ENCODE measurements around the gene SLAMF6. TPM values are rescaled to one million over a fixed set of nuclear protein-coding genes. Genes with fewer than 3 reads are reported as not detected.

The SLAMF6 gene
- total and polyA plus RNA-seq, 4 donors, result 0.76 to 1.2 (median 0.92) TPM

DNA sequence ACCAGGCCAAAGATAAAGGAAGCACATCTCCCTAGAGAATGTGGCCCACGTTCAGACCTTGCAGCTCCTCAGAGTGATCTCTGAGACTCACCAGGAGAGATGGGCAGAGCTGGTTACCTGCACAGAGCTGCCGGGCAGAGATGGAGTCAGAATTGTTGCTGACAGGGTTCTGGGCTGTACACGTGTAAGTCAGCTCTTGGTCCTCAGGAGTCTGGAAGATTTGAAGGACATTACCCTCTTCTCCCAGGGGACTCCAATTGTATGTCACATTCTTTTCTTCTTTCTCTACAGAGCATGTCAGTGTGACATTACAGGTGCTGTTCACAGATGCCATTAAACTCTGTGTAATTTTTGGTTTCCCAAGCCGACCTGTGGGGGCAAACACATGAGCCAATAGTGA lies 30.7 kb upstream of the SLAMF6 start:
- H3K4me3 ChIP-seq (ENCODE audit: low read depth in 1 of 3, low read length in 3 of 3), result no peak overlapping the region
- no peaks in the 10 kb centered on the region for H3K27me3 ChIP-seq (ENCODE audit: control insufficient read depth in 4 of 4, insufficient read depth in 4 of 4, low read length in 3 of 4)
- no peak overlapping the region for H3K27ac ChIP-seq (ENCODE audit: low read depth in 1 of 2, low read length in 2 of 2)
- H3K9ac ChIP-seq (ENCODE audit: low read depth in 1 of 2, low read length in 2 of 2), result no peak overlapping the region
- TF ChIP-seq, protein P1, sequence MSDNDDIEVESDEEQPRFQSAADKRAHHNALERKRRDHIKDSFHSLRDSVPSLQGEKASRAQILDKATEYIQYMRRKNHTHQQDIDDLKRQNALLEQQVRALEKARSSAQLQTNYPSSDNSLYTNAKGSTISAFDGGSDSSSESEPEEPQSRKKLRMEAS (IDR thresholded peaks at IDR 0.05), result no peak
- TF ChIP-seq, protein P2, sequence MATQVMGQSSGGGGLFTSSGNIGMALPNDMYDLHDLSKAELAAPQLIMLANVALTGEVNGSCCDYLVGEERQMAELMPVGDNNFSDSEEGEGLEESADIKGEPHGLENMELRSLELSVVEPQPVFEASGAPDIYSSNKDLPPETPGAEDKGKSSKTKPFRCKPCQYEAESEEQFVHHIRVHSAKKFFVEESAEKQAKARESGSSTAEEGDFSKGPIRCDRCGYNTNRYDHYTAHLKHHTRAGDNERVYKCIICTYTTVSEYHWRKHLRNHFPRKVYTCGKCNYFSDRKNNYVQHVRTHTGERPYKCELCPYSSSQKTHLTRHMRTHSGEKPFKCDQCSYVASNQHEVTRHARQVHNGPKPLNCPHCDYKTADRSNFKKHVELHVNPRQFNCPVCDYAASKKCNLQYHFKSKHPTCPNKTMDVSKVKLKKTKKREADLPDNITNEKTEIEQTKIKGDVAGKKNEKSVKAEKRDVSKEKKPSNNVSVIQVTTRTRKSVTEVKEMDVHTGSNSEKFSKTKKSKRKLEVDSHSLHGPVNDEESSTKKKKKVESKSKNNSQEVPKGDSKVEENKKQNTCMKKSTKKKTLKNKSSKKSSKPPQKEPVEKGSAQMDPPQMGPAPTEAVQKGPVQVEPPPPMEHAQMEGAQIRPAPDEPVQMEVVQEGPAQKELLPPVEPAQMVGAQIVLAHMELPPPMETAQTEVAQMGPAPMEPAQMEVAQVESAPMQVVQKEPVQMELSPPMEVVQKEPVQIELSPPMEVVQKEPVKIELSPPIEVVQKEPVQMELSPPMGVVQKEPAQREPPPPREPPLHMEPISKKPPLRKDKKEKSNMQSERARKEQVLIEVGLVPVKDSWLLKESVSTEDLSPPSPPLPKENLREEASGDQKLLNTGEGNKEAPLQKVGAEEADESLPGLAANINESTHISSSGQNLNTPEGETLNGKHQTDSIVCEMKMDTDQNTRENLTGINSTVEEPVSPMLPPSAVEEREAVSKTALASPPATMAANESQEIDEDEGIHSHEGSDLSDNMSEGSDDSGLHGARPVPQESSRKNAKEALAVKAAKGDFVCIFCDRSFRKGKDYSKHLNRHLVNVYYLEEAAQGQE (IDR thresholded peaks at IDR 0.05), result no peak
- TF ChIP-seq NR2F2 (IDR thresholded peaks at IDR 0.05), result no peak
- TF ChIP-seq, protein P3, sequence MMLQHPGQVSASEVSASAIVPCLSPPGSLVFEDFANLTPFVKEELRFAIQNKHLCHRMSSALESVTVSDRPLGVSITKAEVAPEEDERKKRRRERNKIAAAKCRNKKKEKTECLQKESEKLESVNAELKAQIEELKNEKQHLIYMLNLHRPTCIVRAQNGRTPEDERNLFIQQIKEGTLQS (IDR thresholded peaks at IDR 0.05), result no peak
- TF ChIP-seq TAF1 (conservative IDR thresholded peaks at IDR 0.05), result no peak
- TF ChIP-seq HNF4G (IDR thresholded peaks at IDR 0.05), result no peak
- TF ChIP-seq EGR1 (IDR thresholded peaks at IDR 0.05; ENCODE audit: low read depth in 2 of 2), result no peak
- TF ChIP-seq FOXA2 (IDR thresholded peaks at IDR 0.05), result no peak
- TF ChIP-seq, protein P4, sequence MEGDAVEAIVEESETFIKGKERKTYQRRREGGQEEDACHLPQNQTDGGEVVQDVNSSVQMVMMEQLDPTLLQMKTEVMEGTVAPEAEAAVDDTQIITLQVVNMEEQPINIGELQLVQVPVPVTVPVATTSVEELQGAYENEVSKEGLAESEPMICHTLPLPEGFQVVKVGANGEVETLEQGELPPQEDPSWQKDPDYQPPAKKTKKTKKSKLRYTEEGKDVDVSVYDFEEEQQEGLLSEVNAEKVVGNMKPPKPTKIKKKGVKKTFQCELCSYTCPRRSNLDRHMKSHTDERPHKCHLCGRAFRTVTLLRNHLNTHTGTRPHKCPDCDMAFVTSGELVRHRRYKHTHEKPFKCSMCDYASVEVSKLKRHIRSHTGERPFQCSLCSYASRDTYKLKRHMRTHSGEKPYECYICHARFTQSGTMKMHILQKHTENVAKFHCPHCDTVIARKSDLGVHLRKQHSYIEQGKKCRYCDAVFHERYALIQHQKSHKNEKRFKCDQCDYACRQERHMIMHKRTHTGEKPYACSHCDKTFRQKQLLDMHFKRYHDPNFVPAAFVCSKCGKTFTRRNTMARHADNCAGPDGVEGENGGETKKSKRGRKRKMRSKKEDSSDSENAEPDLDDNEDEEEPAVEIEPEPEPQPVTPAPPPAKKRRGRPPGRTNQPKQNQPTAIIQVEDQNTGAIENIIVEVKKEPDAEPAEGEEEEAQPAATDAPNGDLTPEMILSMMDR (IDR thresholded peaks at IDR 0.05; ENCODE audit: low read depth, low read length, missing input control), result no peak
- TF ChIP-seq RXRA (IDR thresholded peaks at IDR 0.05), result no peak
- TF ChIP-seq FOXA1 (IDR thresholded peaks at IDR 0.05), result no peak
- no peak for TF ChIP-seq RAD21 (IDR thresholded peaks at IDR 0.05)
- TF ChIP-seq SP1 (IDR thresholded peaks at IDR 0.05), result no peak
- TF ChIP-seq HNF4A (conservative IDR thresholded peaks at IDR 0.05), result no peak
- TF ChIP-seq GABPA (IDR thresholded peaks at IDR 0.05 in 1 of 2, conservative IDR thresholded peaks at IDR 0.05 in 1 of 2), result no peak
- TF ChIP-seq, protein P5, sequence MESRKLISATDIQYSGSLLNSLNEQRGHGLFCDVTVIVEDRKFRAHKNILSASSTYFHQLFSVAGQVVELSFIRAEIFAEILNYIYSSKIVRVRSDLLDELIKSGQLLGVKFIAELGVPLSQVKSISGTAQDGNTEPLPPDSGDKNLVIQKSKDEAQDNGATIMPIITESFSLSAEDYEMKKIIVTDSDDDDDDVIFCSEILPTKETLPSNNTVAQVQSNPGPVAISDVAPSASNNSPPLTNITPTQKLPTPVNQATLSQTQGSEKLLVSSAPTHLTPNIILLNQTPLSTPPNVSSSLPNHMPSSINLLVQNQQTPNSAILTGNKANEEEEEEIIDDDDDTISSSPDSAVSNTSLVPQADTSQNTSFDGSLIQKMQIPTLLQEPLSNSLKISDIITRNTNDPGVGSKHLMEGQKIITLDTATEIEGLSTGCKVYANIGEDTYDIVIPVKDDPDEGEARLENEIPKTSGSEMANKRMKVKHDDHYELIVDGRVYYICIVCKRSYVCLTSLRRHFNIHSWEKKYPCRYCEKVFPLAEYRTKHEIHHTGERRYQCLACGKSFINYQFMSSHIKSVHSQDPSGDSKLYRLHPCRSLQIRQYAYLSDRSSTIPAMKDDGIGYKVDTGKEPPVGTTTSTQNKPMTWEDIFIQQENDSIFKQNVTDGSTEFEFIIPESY (IDR thresholded peaks at IDR 0.05), result no peak
- no peak for TF ChIP-seq YY1 (IDR thresholded peaks at IDR 0.05)
- TF ChIP-seq JUND (IDR thresholded peaks at IDR 0.05), result no peak
- no peaks in the 10 kb centered on the region for H3K4me1 ChIP-seq (ENCODE audit: control insufficient read depth in 4 of 4, insufficient read depth in 4 of 4, low read length in 3 of 4)
- H3K36me3 ChIP-seq (ENCODE audit: control insufficient read depth in 4 of 4, insufficient read depth in 3 of 4, low read depth in 1 of 4, low read length in 3 of 4), result no peaks in the 10 kb centered on the region
- DNase-seq (ENCODE audit: low spot score), result no peak
- H3K9me3 ChIP-seq (ENCODE audit: control insufficient read depth in 4 of 4, low read length in 3 of 4), result no peaks in the 10 kb centered on the region
- 82% methylated on average over 4 of the region's 4 CpGs for WGBS

All from liver (tissue), 9 donors.